ENCODE measurements around the gene NOXO1. TPM values are rescaled to one million over a fixed set of nuclear protein-coding genes. Genes with fewer than 3 reads are reported as not detected.
A peak's percentile ranks its signal among the peaks of the same experiment; 100 is the strongest.
"Not testable (repeated sequence)": the region's sequence is repeated elsewhere in the genome, so short reads cannot be mapped to it uniquely, and the experiment has no call there.

NOXO1 gene
- total RNA-seq, 1 donor, result 0.43 TPM

DNA sequence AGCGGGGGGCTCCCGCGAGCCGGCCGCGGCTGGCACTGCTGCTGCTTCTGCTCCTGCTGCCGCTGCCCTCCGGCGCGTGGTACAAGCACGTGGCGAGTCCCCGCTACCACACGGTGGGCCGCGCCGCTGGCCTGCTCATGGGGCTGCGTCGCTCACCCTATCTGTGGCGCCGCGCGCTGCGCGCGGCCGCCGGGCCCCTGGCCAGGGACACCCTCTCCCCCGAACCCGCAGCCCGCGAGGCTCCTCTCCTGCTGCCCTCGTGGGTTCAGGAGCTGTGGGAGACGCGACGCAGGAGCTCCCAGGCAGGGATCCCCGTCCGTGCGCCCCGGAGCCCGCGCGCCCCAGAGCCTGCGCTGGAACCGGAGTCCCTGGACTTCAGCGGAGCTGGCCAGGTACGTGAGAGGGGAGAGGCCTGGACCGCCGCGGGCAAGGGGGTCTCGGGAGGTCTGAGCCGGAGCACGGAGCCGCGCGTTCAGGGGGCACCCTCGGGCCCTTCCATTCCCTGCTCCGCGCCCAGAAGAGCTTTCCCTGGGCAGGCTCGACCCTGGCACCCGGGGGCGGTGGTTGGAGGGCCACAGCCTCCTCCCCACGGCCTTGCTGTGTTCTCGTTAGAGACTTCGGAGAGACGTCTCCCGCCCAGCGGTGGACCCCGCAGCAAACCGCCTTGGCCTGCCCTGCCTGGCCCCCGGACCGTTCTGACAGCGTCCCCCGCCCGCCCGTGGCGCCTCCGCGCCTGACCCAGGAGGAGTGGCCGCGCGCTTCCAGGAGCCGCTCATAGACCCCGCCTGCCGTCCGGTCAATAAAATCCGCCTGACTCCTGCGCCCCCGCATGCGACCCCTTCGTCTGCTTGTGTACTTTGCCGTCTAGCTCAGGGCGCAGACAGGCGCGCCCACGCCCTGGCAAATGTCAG, 38.9 kb upstream of the NOXO1 start:
- no peak for TF ChIP-seq CTCF (IDR thresholded peaks at IDR 0.05; ENCODE audit: insufficient read depth, low read depth, low read length)
- peak overlapping the region; percentile 23 for H3K4me3 ChIP-seq (ENCODE audit: low read depth, low read length)
- DNase-seq (ENCODE audit: low read depth), result no peak

GRCh38 chr16:2019518-2019920, 38.2 kb upstream of the NOXO1 start, which contains the start of gene NPW:
Gene NPW (plus strand): TSS chr16:2019785.
- no peak for TF ChIP-seq CTCF (IDR thresholded peaks at IDR 0.05; ENCODE audit: insufficient read depth, low read depth, low read length)
- no peak for DNase-seq (ENCODE audit: low read depth)
- peak within 1 kb of the TSS; percentile 23 for H3K4me3 ChIP-seq (ENCODE audit: low read depth, low read length)

GRCh38 chr16:2016407-2016922, 35.2 kb upstream of the NOXO1 start:
- no peak for DNase-seq (ENCODE audit: low read depth)
- no peak overlapping the region for H3K4me3 ChIP-seq (ENCODE audit: low read depth, low read length)
- peak; percentile 48 for TF ChIP-seq CTCF (IDR thresholded peaks at IDR 0.05; ENCODE audit: insufficient read depth, low read depth, low read length)

- H3K4me3 ChIP-seq (ENCODE audit: low read depth, low read length), result no peak overlapping the region
- DNase-seq (ENCODE audit: low read depth), result no peak
- TF ChIP-seq CTCF (IDR thresholded peaks at IDR 0.05; ENCODE audit: insufficient read depth, low read depth, low read length), result no peak
Observed at GRCh38 chr16:2015947-2016208, 34.6 kb upstream of the NOXO1 start.

DNA sequence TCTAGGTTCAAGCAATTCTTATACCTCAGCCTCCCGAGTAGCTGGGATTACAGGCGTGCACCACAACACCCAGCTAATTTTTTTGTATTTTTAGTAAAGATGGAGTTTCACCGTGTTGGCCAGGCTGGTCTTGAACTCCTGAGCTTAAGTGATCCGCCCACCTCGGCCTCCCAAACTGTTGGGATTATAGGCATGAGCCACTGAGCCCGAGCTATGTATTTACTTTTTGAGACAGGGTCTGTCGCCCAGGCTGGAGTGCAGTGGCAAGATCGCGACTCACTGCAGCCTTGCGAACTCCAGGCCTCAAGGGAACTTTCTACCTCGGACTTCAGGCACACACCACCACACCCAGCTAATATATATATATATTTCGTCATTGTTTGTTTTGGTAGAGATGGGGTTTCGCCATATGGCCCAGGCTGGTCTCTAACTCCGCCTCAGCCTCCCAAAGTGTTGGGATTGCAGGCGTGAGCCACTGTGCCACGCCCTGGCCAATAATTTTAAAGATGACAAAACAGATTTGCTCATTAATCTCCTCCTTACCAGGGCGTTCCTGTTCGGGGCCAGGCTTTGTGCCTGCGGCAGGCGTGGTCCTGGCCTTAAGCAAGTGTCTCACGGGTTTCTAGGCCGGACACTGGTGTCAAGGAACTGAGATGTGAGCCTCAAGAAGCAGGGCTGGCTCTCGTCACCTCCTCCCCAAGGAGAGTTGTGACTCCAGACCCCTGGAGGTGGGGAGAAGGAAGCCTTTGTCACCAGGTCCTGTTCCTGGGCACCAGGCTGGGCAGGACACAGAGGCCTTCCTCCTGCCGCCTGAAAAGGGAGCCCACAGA, 34.1 kb upstream of the NOXO1 start:
- H3K4me3 ChIP-seq (ENCODE audit: low read depth, low read length), result no peak overlapping the region
- TF ChIP-seq CTCF (IDR thresholded peaks at IDR 0.05; ENCODE audit: insufficient read depth, low read depth, low read length), result no peak
- peak; percentile 95 for DNase-seq (ENCODE audit: low read depth)

GRCh38 chr16:2013527-2013926, 32.3 kb upstream of the NOXO1 start:
- no peak for DNase-seq (ENCODE audit: low read depth)
- no peak for TF ChIP-seq CTCF (IDR thresholded peaks at IDR 0.05; ENCODE audit: insufficient read depth, low read depth, low read length)
- H3K4me3 ChIP-seq (ENCODE audit: low read depth, low read length), result no peak overlapping the region

- H3K4me3 ChIP-seq (ENCODE audit: low read depth, low read length); DNase-seq (ENCODE audit: low read depth): not testable (repeated sequence)
Observed at GRCh38 chr16:2011726-2012125, 30.5 kb upstream of the NOXO1 start.

All from fibroblast of villous mesenchyme (primary cell).